ENCODE data around the gene PRKCB.

DNA sequence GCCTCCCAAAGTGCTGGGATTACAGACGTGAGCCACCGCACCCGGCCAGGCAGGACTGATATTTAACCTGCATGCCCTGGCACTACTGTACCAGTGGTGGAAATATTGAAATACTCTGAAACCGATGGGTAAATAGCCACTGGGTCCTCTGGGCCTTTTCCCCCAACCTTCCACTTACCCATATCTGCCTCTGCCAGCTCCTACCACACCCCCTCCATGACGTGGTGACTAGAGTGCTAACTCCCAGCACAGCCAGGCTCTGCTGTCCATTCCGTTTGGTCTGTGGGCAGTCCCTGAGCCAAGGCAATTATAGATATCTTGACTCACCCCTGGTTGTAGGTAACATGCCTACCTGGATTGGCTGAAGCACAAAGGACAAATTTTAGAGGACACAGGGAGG, 187.8 kb downstream of the PRKCB start:
- TF ChIP-seq CTCF (IDR thresholded peaks at IDR 0.05) (no peak), POLR2AphosphoS5 (IDR thresholded peaks at IDR 0.05) (no peak), POLR2A (IDR thresholded peaks at IDR 0.05) (no peak)
